ENCODE data around the gene SLC29A3. TPM values are rescaled to one million over a fixed set of nuclear protein-coding genes. Genes with fewer than 3 reads are reported as not detected.

The SLC29A3 gene
- polyA plus RNA-seq, 1 donor (not counting 4 experiments of a cell fraction or from before 2014, with no cell fraction given), result 0.52 TPM

DNA sequence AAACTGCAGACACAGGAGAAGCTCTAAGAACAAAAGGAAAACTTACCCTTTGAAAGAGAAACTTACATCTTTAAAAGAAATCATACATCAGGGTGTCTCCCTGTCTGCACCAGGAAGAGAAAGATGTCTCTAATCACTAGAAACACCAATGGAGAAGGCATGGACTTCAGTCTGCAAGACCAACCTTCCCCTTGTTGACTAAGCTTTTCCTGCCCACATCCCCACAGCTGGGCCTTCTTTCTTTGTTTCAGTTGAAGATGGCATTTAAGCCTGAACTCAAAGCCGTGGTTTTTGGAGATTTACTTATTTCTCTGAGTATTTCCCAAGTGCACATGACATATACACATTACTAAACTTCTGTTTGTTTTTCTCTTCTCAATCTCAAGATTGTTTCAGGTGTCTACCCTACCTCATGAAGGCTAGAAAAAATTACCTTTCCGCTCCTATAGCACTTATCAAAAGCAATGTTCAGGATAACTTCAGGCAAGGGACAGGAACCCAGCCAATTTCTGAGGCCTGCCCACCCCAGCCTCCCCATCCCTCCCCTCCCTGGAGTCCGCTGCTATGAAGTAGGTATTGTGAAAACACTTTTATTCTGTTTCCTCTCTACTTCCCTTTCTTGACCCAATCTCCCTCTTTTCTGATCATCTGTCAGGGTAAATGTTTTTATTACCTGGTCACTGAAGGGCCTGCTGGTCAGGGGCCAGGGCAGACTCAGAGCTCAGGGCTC is 2.8 kb upstream of the SLC29A3 start:
- dilution Hi-C loops (cut with MboI; ENCODE audit: extremely low pct_ligation_motif_present, low sequenced_read_pairs), result no loop called here

DNA sequence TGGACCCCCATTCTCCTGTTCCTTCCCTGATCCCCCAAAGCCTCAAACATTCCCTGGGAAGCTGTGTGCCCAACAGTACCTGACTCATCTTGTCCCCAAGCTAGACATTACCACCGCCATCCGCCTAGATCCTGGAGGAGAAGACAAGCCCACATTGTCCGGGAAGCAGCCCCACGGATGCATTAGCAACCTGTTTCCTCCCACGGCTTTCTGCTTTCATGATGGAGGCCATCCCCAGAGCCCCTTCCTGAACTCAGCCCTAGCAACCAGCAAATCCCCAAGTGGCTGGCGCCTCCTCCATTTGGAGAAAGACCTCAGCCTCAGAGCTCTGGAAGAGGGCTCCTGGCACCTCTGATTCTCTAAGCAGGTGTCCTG is 2.3 kb upstream of the SLC29A3 start:
- no peaks in the 10 kb centered on the region for H3K4me1 ChIP-seq (ENCODE audit: control insufficient read depth, extremely low read depth, insufficient read depth, low read length)
- no peaks in the 10 kb centered on the region for H3K9me1 ChIP-seq (ENCODE audit: control insufficient read depth, extremely low read depth, insufficient read depth, low read length)
- no peaks in the 10 kb centered on the region for H3K36me3 ChIP-seq (ENCODE audit: control insufficient read depth in 2 of 2, extremely low read depth in 1 of 2, insufficient read depth in 2 of 2, low read length in 2 of 2)
- H3K9me3 ChIP-seq (ENCODE audit: control insufficient read depth, low read depth, low read length), result no peaks in the 10 kb centered on the region
- H3K9ac ChIP-seq (ENCODE audit: control insufficient read depth, extremely low read depth, insufficient read depth, low read length), result no peak overlapping the region
- no peak overlapping the region for H3K4me3 ChIP-seq (ENCODE audit: control insufficient read depth in 2 of 3, extremely low read depth in 1 of 3, insufficient read depth in 2 of 3, low read depth in 1 of 3, low read length in 3 of 3)
- DNase-seq (ENCODE audit: low read depth, low spot score) (no peak), FAIRE-seq (no peak)
- H3K27me3 ChIP-seq (ENCODE audit: control insufficient read depth, extremely low read depth, insufficient read depth, low read length), result peaks cover 26% of the 10 kb centered on the region
- H2AFZ ChIP-seq (ENCODE audit: control insufficient read depth, low read length), result no peak overlapping the region
- dilution Hi-C loops (cut with MboI; ENCODE audit: extremely low pct_ligation_motif_present, low sequenced_read_pairs), result no loop called here
- TF ChIP-seq, protein P1, sequence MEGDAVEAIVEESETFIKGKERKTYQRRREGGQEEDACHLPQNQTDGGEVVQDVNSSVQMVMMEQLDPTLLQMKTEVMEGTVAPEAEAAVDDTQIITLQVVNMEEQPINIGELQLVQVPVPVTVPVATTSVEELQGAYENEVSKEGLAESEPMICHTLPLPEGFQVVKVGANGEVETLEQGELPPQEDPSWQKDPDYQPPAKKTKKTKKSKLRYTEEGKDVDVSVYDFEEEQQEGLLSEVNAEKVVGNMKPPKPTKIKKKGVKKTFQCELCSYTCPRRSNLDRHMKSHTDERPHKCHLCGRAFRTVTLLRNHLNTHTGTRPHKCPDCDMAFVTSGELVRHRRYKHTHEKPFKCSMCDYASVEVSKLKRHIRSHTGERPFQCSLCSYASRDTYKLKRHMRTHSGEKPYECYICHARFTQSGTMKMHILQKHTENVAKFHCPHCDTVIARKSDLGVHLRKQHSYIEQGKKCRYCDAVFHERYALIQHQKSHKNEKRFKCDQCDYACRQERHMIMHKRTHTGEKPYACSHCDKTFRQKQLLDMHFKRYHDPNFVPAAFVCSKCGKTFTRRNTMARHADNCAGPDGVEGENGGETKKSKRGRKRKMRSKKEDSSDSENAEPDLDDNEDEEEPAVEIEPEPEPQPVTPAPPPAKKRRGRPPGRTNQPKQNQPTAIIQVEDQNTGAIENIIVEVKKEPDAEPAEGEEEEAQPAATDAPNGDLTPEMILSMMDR (optimal IDR thresholded peaks at IDR 0.05 in 1 of 3, IDR thresholded peaks at IDR 0.05 in 1 of 3, conservative IDR thresholded peaks at IDR 0.05 in 1 of 3; ENCODE audit: extremely low read depth in 1 of 3, insufficient read depth in 2 of 3, low read length in 3 of 3), result no peak
- TF ChIP-seq EZH2 (IDR thresholded peaks at IDR 0.05; ENCODE audit: low read length), result no peak
- no peak overlapping the region for H3K4me2 ChIP-seq (ENCODE audit: control insufficient read depth, extremely low read depth, insufficient read depth, low read depth, low read length)
- no peaks in the 10 kb centered on the region for H3K79me2 ChIP-seq (ENCODE audit: control insufficient read depth, insufficient read depth, low read length)
- no peak overlapping the region for H3K27ac ChIP-seq (ENCODE audit: control insufficient read depth, insufficient read depth, low read length)
- no peaks in the 10 kb centered on the region for H4K20me1 ChIP-seq (ENCODE audit: control insufficient read depth, extremely low read depth, insufficient read depth, low read length)

More for the DNA sequence above, 2.8 kb upstream of the SLC29A3 start:
- Histone ChIP-seq H2AFZ (ENCODE audit: control insufficient read depth, low read length) (no peak overlapping the region), H3K79me2 (ENCODE audit: control insufficient read depth, insufficient read depth, low read length) (no peaks in the 10 kb centered on the region), H4K20me1 (ENCODE audit: control insufficient read depth, extremely low read depth, insufficient read depth, low read length) (no peaks in the 10 kb centered on the region), H3K27ac (ENCODE audit: control insufficient read depth, insufficient read depth, low read length) (no peak overlapping the region), H3K9ac (ENCODE audit: control insufficient read depth, extremely low read depth, insufficient read depth, low read length) (no peak overlapping the region), H3K9me1 (ENCODE audit: control insufficient read depth, extremely low read depth, insufficient read depth, low read length) (no peaks in the 10 kb centered on the region), H3K36me3 (ENCODE audit: control insufficient read depth in 2 of 2, extremely low read depth in 1 of 2, insufficient read depth in 2 of 2, low read length in 2 of 2) (no peaks in the 10 kb centered on the region), H3K27me3 (ENCODE audit: control insufficient read depth, extremely low read depth, insufficient read depth, low read length) (peaks cover 27% of the 10 kb centered on the region), H3K4me3 (ENCODE audit: control insufficient read depth in 2 of 3, extremely low read depth in 1 of 3, insufficient read depth in 2 of 3, low read depth in 1 of 3, low read length in 3 of 3) (no peak overlapping the region), H3K4me2 (ENCODE audit: control insufficient read depth, extremely low read depth, insufficient read depth, low read depth, low read length) (no peak overlapping the region), H3K4me1 (ENCODE audit: control insufficient read depth, extremely low read depth, insufficient read depth, low read length) (no peaks in the 10 kb centered on the region), H3K9me3 (ENCODE audit: control insufficient read depth, low read depth, low read length) (no peaks in the 10 kb centered on the region)
- FAIRE-seq, result no peak
- no peak for DNase-seq (ENCODE audit: low read depth, low spot score)
- no peak for TF ChIP-seq EZH2 (IDR thresholded peaks at IDR 0.05; ENCODE audit: low read length)
- TF ChIP-seq, protein P1 (optimal IDR thresholded peaks at IDR 0.05 in 1 of 3, IDR thresholded peaks at IDR 0.05 in 1 of 3, conservative IDR thresholded peaks at IDR 0.05 in 1 of 3; ENCODE audit: extremely low read depth in 1 of 3, insufficient read depth in 2 of 3, low read length in 3 of 3), result no peak
